Measurements from ENCODE around the gene ETFBKMT.
"Not testable (repeated sequence)": the region's sequence is repeated elsewhere in the genome, so short reads cannot be mapped to it uniquely, and the experiment has no call there.

Gene ETFBKMT

DNA sequence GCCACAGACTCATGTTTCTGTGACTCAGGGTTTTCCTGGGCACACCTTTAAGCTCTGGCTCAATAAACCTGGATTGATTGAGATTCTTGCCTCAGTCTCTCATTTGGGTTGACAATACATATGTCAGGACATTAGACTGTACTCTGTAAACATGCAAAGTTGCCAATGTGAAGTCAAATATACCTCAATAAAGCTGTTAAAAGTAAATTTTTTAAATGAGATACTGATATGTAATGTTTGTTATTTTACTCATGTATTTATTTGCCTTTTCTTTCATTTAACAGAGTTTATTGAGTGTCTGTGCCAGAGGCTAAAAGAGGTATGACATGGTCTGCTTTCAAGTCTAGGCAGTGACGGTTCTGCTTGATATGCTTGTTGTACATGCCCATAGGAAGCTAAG, 3.7 kb upstream of the ETFBKMT start:
- TF ChIP-seq, protein P1, sequence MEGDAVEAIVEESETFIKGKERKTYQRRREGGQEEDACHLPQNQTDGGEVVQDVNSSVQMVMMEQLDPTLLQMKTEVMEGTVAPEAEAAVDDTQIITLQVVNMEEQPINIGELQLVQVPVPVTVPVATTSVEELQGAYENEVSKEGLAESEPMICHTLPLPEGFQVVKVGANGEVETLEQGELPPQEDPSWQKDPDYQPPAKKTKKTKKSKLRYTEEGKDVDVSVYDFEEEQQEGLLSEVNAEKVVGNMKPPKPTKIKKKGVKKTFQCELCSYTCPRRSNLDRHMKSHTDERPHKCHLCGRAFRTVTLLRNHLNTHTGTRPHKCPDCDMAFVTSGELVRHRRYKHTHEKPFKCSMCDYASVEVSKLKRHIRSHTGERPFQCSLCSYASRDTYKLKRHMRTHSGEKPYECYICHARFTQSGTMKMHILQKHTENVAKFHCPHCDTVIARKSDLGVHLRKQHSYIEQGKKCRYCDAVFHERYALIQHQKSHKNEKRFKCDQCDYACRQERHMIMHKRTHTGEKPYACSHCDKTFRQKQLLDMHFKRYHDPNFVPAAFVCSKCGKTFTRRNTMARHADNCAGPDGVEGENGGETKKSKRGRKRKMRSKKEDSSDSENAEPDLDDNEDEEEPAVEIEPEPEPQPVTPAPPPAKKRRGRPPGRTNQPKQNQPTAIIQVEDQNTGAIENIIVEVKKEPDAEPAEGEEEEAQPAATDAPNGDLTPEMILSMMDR (IDR thresholded peaks at IDR 0.05; ENCODE audit: insufficient read depth, missing control alignments) = no peak
- no peak for FAIRE-seq
- no peak for DNase-seq (ENCODE audit: insufficient read length, low spot score)

DNA sequence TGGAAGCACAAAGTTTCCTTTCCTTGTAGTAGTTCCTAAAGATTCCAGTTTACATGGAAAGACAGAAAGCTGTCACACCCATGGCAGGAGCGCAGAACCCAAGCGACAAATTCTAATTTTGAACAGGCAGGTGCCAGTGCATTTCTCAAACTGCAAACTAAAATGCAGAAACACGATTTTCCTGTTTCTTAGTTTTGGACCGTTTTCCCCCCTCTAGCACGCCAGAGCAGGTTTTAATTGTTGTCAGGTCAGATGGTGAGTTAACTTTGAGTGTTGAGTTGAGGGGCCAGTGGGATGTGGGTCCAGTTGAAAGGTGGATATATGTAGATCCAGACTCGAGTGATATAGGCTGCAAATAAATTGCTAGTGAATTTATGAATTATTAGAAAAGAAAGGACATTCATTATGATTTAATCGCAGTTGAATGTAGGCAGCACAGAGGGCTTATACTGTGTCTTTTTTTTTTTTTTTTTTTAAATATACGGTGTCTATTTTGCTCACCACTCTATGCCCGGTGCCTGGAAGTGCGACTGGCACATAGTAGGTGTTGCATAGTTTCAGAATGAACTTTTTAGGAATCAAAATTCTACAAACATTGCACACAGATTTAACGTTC, 909 bp upstream of the ETFBKMT start:
- DNase-seq (ENCODE audit: insufficient read length, low spot score) = no peak
- FAIRE-seq = no peak
- TF ChIP-seq, protein P1 (IDR thresholded peaks at IDR 0.05; ENCODE audit: insufficient read depth, missing control alignments) = no peak

DNA sequence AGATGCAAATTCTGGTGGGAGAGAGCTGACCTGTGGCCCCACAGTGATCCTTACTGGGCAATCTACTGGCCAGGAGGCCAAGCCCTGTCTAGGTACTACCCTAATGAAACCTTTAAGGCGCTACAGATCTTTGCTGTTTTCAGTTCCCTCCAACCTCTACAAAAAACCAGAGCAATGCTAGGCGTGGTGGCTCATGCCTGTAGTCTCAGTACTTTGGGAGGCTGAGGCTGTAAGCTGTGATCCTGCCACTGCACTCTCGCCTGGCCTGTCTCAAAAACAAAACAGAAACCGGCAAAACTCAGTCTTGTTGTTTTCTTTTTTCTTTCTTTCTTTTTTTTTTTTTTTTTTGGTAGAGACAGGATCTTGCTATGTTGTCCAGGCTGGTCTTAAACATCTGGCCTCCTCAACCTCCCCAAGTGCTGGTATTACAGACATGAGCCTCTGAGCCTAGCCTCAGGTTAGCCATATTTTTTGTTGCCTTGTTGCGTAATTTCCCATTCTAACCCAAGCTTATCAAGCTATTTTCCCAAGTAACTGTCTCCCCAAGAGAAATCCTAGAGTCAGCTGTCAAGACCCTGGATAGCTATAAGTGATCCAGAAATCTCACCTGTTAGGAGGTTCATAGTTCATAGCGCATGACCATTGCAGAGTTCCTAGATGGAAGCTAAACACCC, 2.8 kb downstream of the ETFBKMT start:
- TF ChIP-seq, protein P1 (IDR thresholded peaks at IDR 0.05; ENCODE audit: insufficient read depth, missing control alignments) = no peak
- no peak for FAIRE-seq
- DNase-seq (ENCODE audit: insufficient read length, low spot score) = no peak

DNA sequence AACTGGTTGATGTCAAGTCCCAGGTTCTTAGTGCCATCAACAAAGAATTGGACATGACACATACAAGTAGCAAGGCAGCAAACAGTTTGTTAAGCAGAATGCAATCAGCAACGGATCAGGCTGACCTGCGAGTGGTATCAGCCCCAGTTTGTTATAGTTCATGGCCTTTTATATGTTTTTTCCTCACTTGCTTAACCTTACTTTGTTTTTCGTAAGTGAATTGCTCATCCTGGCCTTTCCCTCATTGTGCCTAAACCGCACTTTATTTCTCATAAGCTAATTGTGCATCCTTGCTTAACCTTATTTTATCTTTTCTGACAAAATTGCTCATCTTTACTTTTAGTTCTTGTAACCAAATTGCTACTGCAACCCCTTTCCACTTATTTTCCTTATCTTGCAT, 4.1 kb downstream of the ETFBKMT start:
- FAIRE-seq (no peak), DNase-seq (ENCODE audit: insufficient read length, low spot score) (no peak)
- TF ChIP-seq, protein P1 (IDR thresholded peaks at IDR 0.05; ENCODE audit: insufficient read depth, missing control alignments) = no peak

DNA sequence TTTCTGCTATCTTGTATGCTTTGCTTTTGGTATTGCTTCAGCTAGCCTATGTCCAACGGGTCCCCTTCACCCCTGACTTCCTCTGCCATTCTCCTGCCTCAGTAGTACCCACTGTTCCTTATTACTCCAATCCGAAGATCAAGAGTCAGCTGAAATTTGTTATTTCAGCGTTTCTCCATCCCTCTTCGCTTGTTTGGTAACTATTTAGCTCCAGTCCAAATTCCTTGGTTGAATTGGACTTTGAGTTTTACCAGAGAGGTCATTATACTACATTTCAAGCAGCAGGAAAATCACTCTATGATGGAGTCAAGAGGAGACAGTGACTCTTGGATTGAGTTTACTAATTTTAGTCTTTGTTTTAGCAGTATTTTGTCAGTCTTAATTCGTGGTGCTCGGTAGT, 4.5 kb downstream of the ETFBKMT start:
- FAIRE-seq (no peak), DNase-seq (ENCODE audit: insufficient read length, low spot score) (no peak)
- TF ChIP-seq, protein P1 (IDR thresholded peaks at IDR 0.05; ENCODE audit: insufficient read depth, missing control alignments) = no peak

DNA sequence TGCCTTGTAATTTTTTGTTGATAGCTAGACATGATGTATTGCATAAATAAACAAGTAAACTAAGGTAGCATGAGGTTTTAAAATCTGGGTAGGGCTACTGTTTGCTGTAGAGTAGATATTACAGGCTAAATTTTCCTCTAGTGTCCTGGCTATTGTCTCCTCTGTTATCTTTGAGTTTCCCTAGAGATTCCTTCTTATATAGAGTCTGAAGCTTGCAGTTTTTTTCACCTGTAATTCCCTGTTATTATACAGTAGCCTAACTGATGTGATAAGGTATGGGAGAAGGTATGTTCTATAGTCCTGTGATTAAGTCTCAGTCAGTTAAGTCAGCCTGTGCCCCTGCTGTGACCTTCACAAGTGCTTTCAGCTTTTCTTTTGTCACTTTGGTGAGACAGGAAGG, 9.5 kb downstream of the ETFBKMT start:
- TF ChIP-seq, protein P1 (IDR thresholded peaks at IDR 0.05; ENCODE audit: insufficient read depth, missing control alignments) = no peak
- DNase-seq (ENCODE audit: insufficient read length, low spot score) = no peak
- FAIRE-seq = no peak

DNA sequence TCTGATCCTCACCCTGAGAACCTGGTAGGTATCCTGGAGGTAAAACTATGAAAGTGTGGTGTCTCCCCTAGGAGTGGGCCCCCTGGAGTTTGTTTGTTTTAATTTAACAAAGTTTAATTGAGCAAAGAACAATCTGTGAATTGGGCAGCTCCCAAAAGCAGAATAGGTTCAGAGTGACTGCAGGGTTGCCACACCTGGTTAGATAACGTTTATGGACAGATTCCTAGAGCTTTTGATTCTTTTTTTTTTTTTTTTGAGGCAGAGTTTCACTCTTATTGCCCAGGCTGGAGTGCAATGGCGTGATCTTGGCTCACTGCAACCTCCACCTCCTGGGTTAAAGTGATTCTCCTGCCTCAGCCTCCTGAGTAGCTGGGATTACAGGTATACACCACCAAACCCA, 10.1 kb downstream of the ETFBKMT start:
- DNase-seq (ENCODE audit: insufficient read length, low spot score); FAIRE-seq: not testable (repeated sequence)
